COR-L47 (cell line): ENCODE results near the gene GNAT3.
A peak's percentile ranks its signal among the peaks of the same experiment; 100 is the strongest.

Experiments
- DNase-seq: peaks from one replicate; lab custom pipeline; 2025; lab: John Stamatoyannopoulos, UW

The GNAT3 gene

GRCh38 chr7:80500325-80500724 is 11.5 kb downstream of the GNAT3 start:
- DNase-seq = no peak

GRCh38 chr7:80499350-80499953 is 12.4 kb downstream of the GNAT3 start:
- DNase-seq = no peak

- DNase-seq = no peak
These were observed 13.1 kb downstream of the GNAT3 start for GRCh38 chr7:80498481-80499349.

- no peak for DNase-seq
These were observed 15.3 kb downstream of the GNAT3 start for GRCh38 chr7:80496586-80496985.

- no peak for DNase-seq
These were observed 18.6 kb downstream of the GNAT3 start for GRCh38 chr7:80493121-80493849.

- no peak for DNase-seq
These were observed 20.4 kb downstream of the GNAT3 start for GRCh38 chr7:80491462-80491861.

GRCh38 chr7:80488851-80489370 is 23.0 kb downstream of the GNAT3 start:
- no peak for DNase-seq

- no peak for DNase-seq
These were observed 23.5 kb downstream of the GNAT3 start for GRCh38 chr7:80488406-80488805.

GRCh38 chr7:80485721-80486120 is 26.1 kb downstream of the GNAT3 start:
- no peak for DNase-seq

GRCh38 chr7:80482950-80483349 is 28.9 kb downstream of the GNAT3 start:
- no peak for DNase-seq

GRCh38 chr7:80481196-80481884 is 30.5 kb downstream of the GNAT3 start:
- no peak for DNase-seq

GRCh38 chr7:80480566-80480965 is 31.3 kb downstream of the GNAT3 start:
- DNase-seq = no peak

- no peak for DNase-seq
These were observed 33.2 kb downstream of the GNAT3 start for GRCh38 chr7:80478683-80479082.

- no peak for DNase-seq
These were observed 35.8 kb downstream of the GNAT3 start for GRCh38 chr7:80476035-80476434.

GRCh38 chr7:80475383-80475782 is 36.5 kb downstream of the GNAT3 start:
- DNase-seq = no peak

GRCh38 chr7:80473751-80474150 is 38.1 kb downstream of the GNAT3 start:
- DNase-seq = no peak

GRCh38 chr7:80472491-80473200 is 39.2 kb downstream of the GNAT3 start:
- DNase-seq = no peak

GRCh38 chr7:80468931-80469714 is 42.7 kb downstream of the GNAT3 start:
- no peak for DNase-seq

GRCh38 chr7:80467069-80467468 is 44.8 kb downstream of the GNAT3 start:
- DNase-seq = peak; percentile 19

- DNase-seq = no peak
These were observed 45.2 kb downstream of the GNAT3 start for GRCh38 chr7:80466636-80467035.

GRCh38 chr7:80464211-80464610 is 47.7 kb downstream of the GNAT3 start:
- no peak for DNase-seq
